ENCODE results near the gene PLCG1. TPM values are rescaled to one million over a fixed set of nuclear protein-coding genes. Genes with fewer than 3 reads are reported as not detected.
"Not testable (repeated sequence)": the region's sequence is repeated elsewhere in the genome, so short reads cannot be mapped to it uniquely, and the experiment has no call there.

The PLCG1 gene
- total RNA-seq, 3 donors from 2014 or later (not counting 1 experiment from before 2014, with no cell fraction given) = 199 to 242 (median 236) TPM

DNA sequence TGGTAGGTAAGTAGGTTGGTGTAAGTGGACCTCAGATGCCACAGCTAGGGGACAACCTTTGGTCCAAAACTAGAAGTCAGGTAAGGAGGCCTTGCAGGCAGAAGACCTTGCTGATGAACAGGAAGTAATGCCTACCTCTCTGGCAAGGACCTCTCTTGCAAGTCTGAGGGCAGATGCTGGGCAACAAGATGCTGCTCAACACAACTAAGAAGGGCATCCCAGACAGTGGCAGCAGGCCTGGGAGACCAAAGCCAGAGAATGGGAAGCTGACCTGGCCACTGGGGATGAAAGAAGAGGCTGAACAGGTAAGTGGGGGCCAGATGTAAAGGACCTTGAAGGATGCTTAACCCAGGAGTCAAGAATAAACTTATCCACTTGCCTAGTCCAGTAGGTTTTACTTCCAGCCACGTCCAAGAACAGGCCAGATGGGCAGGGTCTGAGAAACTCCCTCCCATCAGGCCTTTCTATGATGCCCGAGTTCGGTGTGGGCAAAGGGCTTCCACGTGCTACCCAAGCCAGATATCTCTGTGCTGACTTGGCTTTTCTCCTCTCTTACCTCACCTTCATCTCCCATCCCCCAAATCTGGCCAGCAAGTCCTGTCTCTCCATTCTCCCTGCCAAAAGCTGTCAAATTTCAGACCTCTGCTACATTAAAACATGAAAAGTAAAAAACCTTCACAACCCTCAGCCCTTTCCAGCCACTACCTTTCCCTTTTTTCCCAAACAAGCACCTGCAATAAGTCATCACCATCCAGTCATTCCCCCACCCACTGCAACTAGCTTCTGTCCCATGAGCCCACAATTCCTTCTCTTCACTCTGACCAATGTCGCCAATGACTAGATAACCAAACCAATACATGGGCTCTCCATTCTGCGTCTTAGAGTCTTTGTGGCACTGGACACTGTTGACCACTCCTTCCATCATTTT, 11.5 kb upstream of the PLCG1 start:
- WGBS (ENCODE audit: insufficient coverage) = 92% methylated on average over 6 of the region's 6 CpGs
- Histone ChIP-seq H3K4me3 (ENCODE audit: low read length) (no peak overlapping the region), H3K9me3 (ENCODE audit: control insufficient read depth, insufficient read depth, low read length) (no peaks in the 10 kb centered on the region), H3K27me3 (ENCODE audit: control insufficient read depth, insufficient read depth, low read length) (no peaks in the 10 kb centered on the region), H3K36me3 (ENCODE audit: control insufficient read depth, insufficient read depth, low read length) (peaks cover 47% of the 10 kb centered on the region), H3K4me1 (ENCODE audit: control insufficient read depth, insufficient read depth, low read length) (no peaks in the 10 kb centered on the region), H3K27ac (ENCODE audit: low read length) (no peak overlapping the region)
- H3K27me3 Mint-ChIP-seq (ENCODE audit: low read depth in 2 of 2) = no peaks in the 10 kb centered on the region
- no peaks in the 10 kb centered on the region for H3K9me3 Mint-ChIP-seq
- TF ChIP-seq CTCF (IDR thresholded peaks at IDR 0.05) = no peak
- H3K36me3 Mint-ChIP-seq = peaks cover 16% of the 10 kb centered on the region
- H3K27ac Mint-ChIP-seq = peak overlapping the region; percentile 59 to 72
- H3K4me3 Mint-ChIP-seq = no peak overlapping the region
- DNase-seq = no peak
- no peaks in the 10 kb centered on the region for H3K4me1 Mint-ChIP-seq
- intact Hi-C loops (cut with micrococcal nuclease) = no loop called here
- ATAC-seq = no peak

- no peak for ATAC-seq
- Histone ChIP-seq H3K27ac (ENCODE audit: low read length) (no peak overlapping the region), H3K4me3 (ENCODE audit: low read length) (no peak overlapping the region), H3K4me1 (ENCODE audit: control insufficient read depth, insufficient read depth, low read length) (no peaks in the 10 kb centered on the region), H3K36me3 (ENCODE audit: control insufficient read depth, insufficient read depth, low read length) (peaks cover 39% of the 10 kb centered on the region), H3K9me3 (ENCODE audit: control insufficient read depth, insufficient read depth, low read length) (no peaks in the 10 kb centered on the region), H3K27me3 (ENCODE audit: control insufficient read depth, insufficient read depth, low read length) (no peaks in the 10 kb centered on the region)
- peak overlapping the region; percentile 1 to 46 for H3K27ac Mint-ChIP-seq
- 97% methylated on average over 3 of the region's 3 CpGs for WGBS (ENCODE audit: insufficient coverage)
- intact Hi-C loops (cut with micrococcal nuclease) = no loop called here
- no peak for TF ChIP-seq CTCF (IDR thresholded peaks at IDR 0.05)
- no peaks in the 10 kb centered on the region for H3K27me3 Mint-ChIP-seq (ENCODE audit: low read depth in 2 of 2)
- H3K4me3 Mint-ChIP-seq = no peak overlapping the region
- H3K4me1 Mint-ChIP-seq = no peaks in the 10 kb centered on the region
- H3K9me3 Mint-ChIP-seq = no peaks in the 10 kb centered on the region
- H3K36me3 Mint-ChIP-seq = peaks cover 16% of the 10 kb centered on the region
- DNase-seq = no peak
Observed at GRCh38 chr20:41126719-41127118, 10.6 kb upstream of the PLCG1 start.

DNA sequence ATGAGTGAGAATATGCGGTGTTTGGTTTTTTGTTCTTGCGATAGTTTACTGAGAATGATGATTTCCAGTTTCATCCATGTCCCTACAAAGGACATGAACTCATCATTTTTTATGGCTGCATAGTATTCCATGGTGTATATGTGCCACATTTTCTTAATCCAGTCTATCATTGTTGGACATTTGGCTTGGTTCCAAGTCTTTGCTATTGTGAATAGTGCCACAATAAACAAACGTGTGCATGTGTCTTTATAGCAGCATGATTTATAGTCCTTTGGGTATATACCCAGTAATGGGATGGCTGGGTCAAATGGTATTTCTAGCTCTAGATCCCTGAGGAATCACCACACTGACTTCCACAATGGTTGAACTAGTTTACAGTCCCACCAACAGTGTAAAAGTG, 9.0 kb upstream of the PLCG1 start:
- H3K4me3 ChIP-seq (ENCODE audit: low read length); H3K4me1 ChIP-seq (ENCODE audit: control insufficient read depth, insufficient read depth, low read length); H3K27ac Mint-ChIP-seq; H3K27me3 Mint-ChIP-seq (ENCODE audit: low read depth in 2 of 2); H3K9me3 Mint-ChIP-seq; intact Hi-C loops (cut with micrococcal nuclease); H3K4me3 Mint-ChIP-seq; H3K9me3 ChIP-seq (ENCODE audit: control insufficient read depth, insufficient read depth, low read length); H3K36me3 Mint-ChIP-seq; DNase-seq; H3K27me3 ChIP-seq (ENCODE audit: control insufficient read depth, insufficient read depth, low read length); H3K27ac ChIP-seq (ENCODE audit: low read length); ATAC-seq; H3K4me1 Mint-ChIP-seq: not testable (repeated sequence)
- no CpG with 5 or more reads among the region's 3 CpGs for WGBS (ENCODE audit: insufficient coverage)
- peaks cover 23% of the 10 kb centered on the region for H3K36me3 ChIP-seq (ENCODE audit: control insufficient read depth, insufficient read depth, low read length)

GRCh38 chr20:41131594-41132387, 5.6 kb upstream of the PLCG1 start:
- no peak for TF ChIP-seq CTCF (IDR thresholded peaks at IDR 0.05)
- Mint-ChIP-seq H3K27me3 (ENCODE audit: low read depth in 2 of 2) (no peaks in the 10 kb centered on the region), H3K9me3 (no peaks in the 10 kb centered on the region), H3K4me1 (peaks cover 15 to 17% of the 10 kb centered on the region in 2 donors), H3K36me3 (no peaks in the 10 kb centered on the region), H3K4me3 (no peak overlapping the region), H3K27ac (no peak overlapping the region)
- DNase-seq (no peak), ATAC-seq (no peak)
- intact Hi-C loops (cut with micrococcal nuclease) = no loop called here
- 78% methylated on average over 5 of the region's 5 CpGs for WGBS (ENCODE audit: insufficient coverage)
- H3K4me3 ChIP-seq (ENCODE audit: low read length) = no peak overlapping the region
- no peaks in the 10 kb centered on the region for H3K9me3 ChIP-seq (ENCODE audit: control insufficient read depth, insufficient read depth, low read length)
- H3K27ac ChIP-seq (ENCODE audit: low read length) = no peak overlapping the region
- H3K27me3 ChIP-seq (ENCODE audit: control insufficient read depth, insufficient read depth, low read length) = no peaks in the 10 kb centered on the region
- peaks cover 19% of the 10 kb centered on the region for H3K4me1 ChIP-seq (ENCODE audit: control insufficient read depth, insufficient read depth, low read length)
- no peaks in the 10 kb centered on the region for H3K36me3 ChIP-seq (ENCODE audit: control insufficient read depth, insufficient read depth, low read length)

DNA sequence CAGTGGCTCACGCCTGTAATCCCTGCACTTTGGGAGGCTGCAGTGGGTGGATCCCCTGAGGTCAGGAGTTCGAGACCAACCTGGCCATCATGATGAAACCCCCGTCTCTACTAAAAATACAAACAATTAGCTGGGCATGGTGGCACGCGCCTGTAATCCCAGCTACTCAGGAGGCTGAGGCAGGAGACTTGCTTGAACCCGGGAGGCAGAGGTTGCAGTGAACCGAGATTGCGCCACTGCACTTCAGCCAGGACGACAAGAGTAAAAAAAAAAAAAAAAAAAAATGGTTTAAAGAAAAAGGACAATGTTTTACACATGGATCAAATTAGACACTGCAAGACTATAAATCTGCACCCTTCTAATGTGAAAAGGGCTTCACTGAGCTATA, 5.0 kb upstream of the PLCG1 start:
- H3K27me3 ChIP-seq (ENCODE audit: control insufficient read depth, insufficient read depth, low read length) = not testable (repeated sequence)

More for the DNA sequence above, 5.0 kb upstream of the PLCG1 start:
- H3K9me3 Mint-ChIP-seq; H3K4me3 ChIP-seq (ENCODE audit: low read length); H3K9me3 ChIP-seq (ENCODE audit: control insufficient read depth, insufficient read depth, low read length); H3K27me3 Mint-ChIP-seq (ENCODE audit: low read depth in 2 of 2); ATAC-seq; H3K27ac Mint-ChIP-seq; H3K27ac ChIP-seq (ENCODE audit: low read length); H3K4me3 Mint-ChIP-seq; H3K36me3 ChIP-seq (ENCODE audit: control insufficient read depth, insufficient read depth, low read length); DNase-seq; H3K36me3 Mint-ChIP-seq; intact Hi-C loops (cut with micrococcal nuclease): not testable (repeated sequence)
- peaks cover 15 to 17% of the 10 kb centered on the region in 2 donors for H3K4me1 Mint-ChIP-seq
- H3K4me1 ChIP-seq (ENCODE audit: control insufficient read depth, insufficient read depth, low read length) = peaks cover 19% of the 10 kb centered on the region
- 93% methylated on average over 9 of the region's 9 CpGs for WGBS (ENCODE audit: insufficient coverage)
